PC-3 (cell line): ENCODE results near the gene SYT1.

ENCODE experiments used
- CTCF ChIP-seq: fragments of 300-600 bp; sonication (generic); conservative IDR thresholded peaks from 2 replicates; pipeline ENCODE4 v1.5.1; 2017; ENCODE audit warnings: antibody characterized with exemption, low read depth, mild to moderate bottlenecking, low read length
- EZH2 ChIP-seq: fragments of 300-600 bp; sonication (generic); IDR thresholded peaks from one replicate; pipeline ENCODE4 v1.6.1; 2017; ENCODE audit warnings: antibody characterized with exemption, mild to moderate bottlenecking, low read length; ENCODE audit not compliant: unreplicated experiment

GRCh38 chr12:79400481-79400880, 535.9 kb downstream of the SYT1 start:
- TF ChIP-seq CTCF: no peak
- no peak for TF ChIP-seq EZH2
